ENCODE results near the gene OGFR.

The OGFR gene

DNA sequence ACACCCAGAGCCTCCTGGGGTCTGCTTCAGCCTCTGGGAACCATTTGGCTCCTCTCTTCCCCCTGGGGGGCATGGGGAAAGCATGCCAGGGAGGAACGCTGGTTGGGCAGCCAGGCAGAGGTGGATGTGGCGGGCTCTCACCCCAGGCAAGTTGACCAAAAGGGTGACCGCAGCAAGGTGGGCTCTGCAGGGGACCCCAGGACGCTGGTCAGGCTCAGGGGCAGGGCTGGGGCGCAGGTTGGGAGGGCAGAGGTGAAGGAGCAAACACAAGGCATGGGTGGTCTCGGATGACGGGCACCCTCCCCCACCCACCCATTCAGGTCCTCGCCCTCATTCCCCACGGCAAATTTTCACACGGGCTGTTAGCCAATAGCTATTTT, 38.6 kb upstream of the OGFR start (continued):
- TF ChIP-seq GLIS1 (tag by site-specific recombination; IDR thresholded peaks at IDR 0.05) (peak; percentile 24; the same call in 1 of the 2 replicates), ZNF449 (tag by site-specific recombination; IDR thresholded peaks at IDR 0.05) (peak; percentile 30; the same call in 1 of the 2 replicates), ZFP69B (tag by site-specific recombination; IDR thresholded peaks at IDR 0.05) (no peak)

DNA sequence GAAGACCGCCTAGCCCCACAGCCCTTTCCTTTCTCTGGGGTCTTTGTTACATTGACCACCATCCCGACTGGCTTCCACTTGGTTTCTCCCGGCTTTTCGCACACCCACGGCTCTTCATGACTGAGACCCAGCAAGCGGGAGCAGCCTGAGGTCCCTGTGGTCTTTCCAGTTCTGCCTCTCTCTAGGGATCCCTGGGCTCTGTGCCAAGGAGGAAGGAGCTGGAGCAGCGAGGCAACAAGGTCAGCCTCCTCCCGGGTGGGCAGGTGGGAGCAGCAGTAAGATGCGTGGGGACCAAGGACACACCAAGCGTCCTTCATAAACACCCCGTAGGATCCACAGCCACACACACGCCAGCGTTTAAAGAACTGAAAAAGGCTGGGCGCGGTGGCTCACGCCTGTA, 37.9 kb upstream of the OGFR start:
- CTCF ChIA-PET: no interaction called here
- TF ChIP-seq, protein P1, sequence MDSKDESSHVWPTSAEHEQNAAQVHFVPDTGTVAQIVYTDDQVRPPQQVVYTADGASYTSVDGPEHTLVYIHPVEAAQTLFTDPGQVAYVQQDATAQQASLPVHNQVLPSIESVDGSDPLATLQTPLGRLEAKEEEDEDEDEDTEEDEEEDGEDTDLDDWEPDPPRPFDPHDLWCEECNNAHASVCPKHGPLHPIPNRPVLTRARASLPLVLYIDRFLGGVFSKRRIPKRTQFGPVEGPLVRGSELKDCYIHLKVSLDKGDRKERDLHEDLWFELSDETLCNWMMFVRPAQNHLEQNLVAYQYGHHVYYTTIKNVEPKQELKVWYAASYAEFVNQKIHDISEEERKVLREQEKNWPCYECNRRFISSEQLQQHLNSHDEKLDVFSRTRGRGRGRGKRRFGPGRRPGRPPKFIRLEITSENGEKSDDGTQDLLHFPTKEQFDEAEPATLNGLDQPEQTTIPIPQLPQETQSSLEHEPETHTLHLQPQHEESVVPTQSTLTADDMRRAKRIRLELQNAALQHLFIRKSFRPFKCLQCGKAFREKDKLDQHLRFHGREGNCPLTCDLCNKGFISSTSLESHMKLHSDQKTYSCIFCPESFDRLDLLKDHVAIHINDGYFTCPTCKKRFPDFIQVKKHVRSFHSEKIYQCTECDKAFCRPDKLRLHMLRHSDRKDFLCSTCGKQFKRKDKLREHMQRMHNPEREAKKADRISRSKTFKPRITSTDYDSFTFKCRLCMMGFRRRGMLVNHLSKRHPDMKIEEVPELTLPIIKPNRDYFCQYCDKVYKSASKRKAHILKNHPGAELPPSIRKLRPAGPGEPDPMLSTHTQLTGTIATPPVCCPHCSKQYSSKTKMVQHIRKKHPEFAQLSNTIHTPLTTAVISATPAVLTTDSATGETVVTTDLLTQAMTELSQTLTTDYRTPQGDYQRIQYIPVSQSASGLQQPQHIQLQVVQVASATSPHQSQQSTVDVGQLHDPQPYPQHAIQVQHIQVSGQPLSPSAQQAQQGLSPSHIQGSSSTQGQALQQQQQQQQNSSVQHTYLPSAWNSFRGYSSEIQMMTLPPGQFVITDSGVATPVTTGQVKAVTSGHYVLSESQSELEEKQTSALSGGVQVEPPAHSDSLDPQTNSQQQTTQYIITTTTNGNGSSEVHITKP (tag by site-specific recombination; IDR thresholded peaks at IDR 0.05): peak; percentile 72
- TF ChIP-seq ZBTB48 (tag by site-specific recombination; IDR thresholded peaks at IDR 0.05) (peak; percentile 42; the same call in 1 of the 2 replicates), ZSCAN18 (tag by site-specific recombination; IDR thresholded peaks at IDR 0.05) (no peak), EGR2 (tag by site-specific recombination; IDR thresholded peaks at IDR 0.05; ENCODE audit: low read depth) (peak; percentile 61), ZNF624 (tag by site-specific recombination; IDR thresholded peaks at IDR 0.05) (no peak), RBAK (tag by site-specific recombination; IDR thresholded peaks at IDR 0.05) (no peak), ZIC2 (tag by site-specific recombination; IDR thresholded peaks at IDR 0.05) (peak; percentile 71), ZNF37A (tag by site-specific recombination; IDR thresholded peaks at IDR 0.05) (no peak)
- TF ChIP-seq, protein P2, sequence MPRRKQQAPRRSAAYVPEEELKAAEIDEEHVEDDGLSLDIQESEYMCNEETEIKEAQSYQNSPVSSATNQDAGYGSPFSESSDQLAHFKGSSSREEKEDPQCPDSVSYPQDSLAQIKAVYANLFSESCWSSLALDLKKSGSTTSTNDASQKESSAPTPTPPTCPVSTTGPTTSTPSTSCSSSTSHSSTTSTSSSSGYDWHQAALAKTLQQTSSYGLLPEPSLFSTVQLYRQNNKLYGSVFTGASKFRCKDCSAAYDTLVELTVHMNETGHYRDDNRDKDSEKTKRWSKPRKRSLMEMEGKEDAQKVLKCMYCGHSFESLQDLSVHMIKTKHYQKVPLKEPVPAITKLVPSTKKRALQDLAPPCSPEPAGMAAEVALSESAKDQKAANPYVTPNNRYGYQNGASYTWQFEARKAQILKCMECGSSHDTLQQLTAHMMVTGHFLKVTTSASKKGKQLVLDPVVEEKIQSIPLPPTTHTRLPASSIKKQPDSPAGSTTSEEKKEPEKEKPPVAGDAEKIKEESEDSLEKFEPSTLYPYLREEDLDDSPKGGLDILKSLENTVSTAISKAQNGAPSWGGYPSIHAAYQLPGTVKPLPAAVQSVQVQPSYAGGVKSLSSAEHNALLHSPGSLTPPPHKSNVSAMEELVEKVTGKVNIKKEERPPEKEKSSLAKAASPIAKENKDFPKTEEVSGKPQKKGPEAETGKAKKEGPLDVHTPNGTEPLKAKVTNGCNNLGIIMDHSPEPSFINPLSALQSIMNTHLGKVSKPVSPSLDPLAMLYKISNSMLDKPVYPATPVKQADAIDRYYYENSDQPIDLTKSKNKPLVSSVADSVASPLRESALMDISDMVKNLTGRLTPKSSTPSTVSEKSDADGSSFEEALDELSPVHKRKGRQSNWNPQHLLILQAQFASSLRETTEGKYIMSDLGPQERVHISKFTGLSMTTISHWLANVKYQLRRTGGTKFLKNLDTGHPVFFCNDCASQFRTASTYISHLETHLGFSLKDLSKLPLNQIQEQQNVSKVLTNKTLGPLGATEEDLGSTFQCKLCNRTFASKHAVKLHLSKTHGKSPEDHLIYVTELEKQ (tag by site-specific recombination; IDR thresholded peaks at IDR 0.05; ENCODE audit: borderline replicate concordance): no peak
- TF ChIP-seq, protein P3, sequence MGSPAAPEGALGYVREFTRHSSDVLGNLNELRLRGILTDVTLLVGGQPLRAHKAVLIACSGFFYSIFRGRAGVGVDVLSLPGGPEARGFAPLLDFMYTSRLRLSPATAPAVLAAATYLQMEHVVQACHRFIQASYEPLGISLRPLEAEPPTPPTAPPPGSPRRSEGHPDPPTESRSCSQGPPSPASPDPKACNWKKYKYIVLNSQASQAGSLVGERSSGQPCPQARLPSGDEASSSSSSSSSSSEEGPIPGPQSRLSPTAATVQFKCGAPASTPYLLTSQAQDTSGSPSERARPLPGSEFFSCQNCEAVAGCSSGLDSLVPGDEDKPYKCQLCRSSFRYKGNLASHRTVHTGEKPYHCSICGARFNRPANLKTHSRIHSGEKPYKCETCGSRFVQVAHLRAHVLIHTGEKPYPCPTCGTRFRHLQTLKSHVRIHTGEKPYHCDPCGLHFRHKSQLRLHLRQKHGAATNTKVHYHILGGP (tag by site-specific recombination; IDR thresholded peaks at IDR 0.05): peak; percentile 88
- Histone ChIP-seq H3K9me3 (ENCODE audit: control insufficient read depth, insufficient read depth, low read depth, low read length) (no peaks in the 10 kb centered on the region), H3K27ac (ENCODE audit: extremely low read depth, low read depth, low read length) (no peak overlapping the region), H3K4me1 (ENCODE audit: control insufficient read depth, insufficient read depth, low read length) (no peaks in the 10 kb centered on the region), H3K36me3 (ENCODE audit: control insufficient read depth in 2 of 2, insufficient read depth in 1 of 2, low read length in 2 of 2) (no peaks in the 10 kb centered on the region), H3K4me3 (ENCODE audit: low read depth, low read length) (no peak overlapping the region)
- POLR2A ChIA-PET: no interaction called here
